Panc1 (cell line): Measurements from ENCODE around the gene MTUS2. TPM values are rescaled to one million over a fixed set of nuclear protein-coding genes. Genes with fewer than 3 reads are reported as not detected.

ENCODE experiments used
- ATAC-seq: fragments of 200-7000 bp; cut with Tn5 transposase; 2 replicates; pipeline ENCODE4 v1.9.1; 2020; ENCODE audit warnings: mild to moderate bottlenecking, moderate library complexity
- BruUV-seq: library from RNA; stranded (reverse); fragments of 400-500 nt; replicated peaks from 2 replicates; lab custom pipeline; 2021; lab: Mats Ljungman, UMichigan
- CTCF ChIA-PET: fragments of 300-600 bp; sonication (Branson Sonifier 250); formaldehyde crosslinking; loops from one replicate; lab custom pipeline; 2022; ENCODE audit warnings: antibody characterized with exemption; lab: Charles Lee
- POLR2A ChIA-PET: fragments of 300-600 bp; sonication (Branson Sonifier 250); formaldehyde crosslinking; loops from one replicate; lab custom pipeline; 2022; ENCODE audit warnings: antibody characterized with exemption; lab: Charles Lee
- DNase-seq: peaks from one replicate; pipeline ENCODE4 v3.0.0-alpha.2; 2010; ENCODE audit warnings: low read depth, low spot score
- H3K27ac ChIP-seq: 2 replicates; pipeline ENCODE4 v1.5.1; 2011; ENCODE audit warnings: mild to moderate bottlenecking, low read length, inconsistent platforms
- H3K27me3 ChIP-seq: fragments of 200-500 bp; sonication (Bioruptor generic); 2 replicates; pipeline ENCODE4 v1.6.0; 2014; ENCODE audit warnings: low read length, inconsistent platforms; ENCODE audit not compliant: control insufficient read depth, insufficient read depth
- H3K36me3 ChIP-seq: fragments of 200-500 bp; sonication (Bioruptor generic); 2 replicates; pipeline ENCODE4 v1.5.1; 2014; ENCODE audit warnings: inconsistent platforms, mild to moderate bottlenecking, low read length, moderate library complexity; ENCODE audit not compliant: control insufficient read depth, insufficient read depth
- H3K4me1 ChIP-seq: 2 replicates; pipeline ENCODE4 v1.5.1; 2011; ENCODE audit warnings: inconsistent platforms, mild to moderate bottlenecking, low read length, moderate library complexity; ENCODE audit not compliant: control insufficient read depth, insufficient read depth
- H3K4me3 ChIP-seq, 2 experiments: 2 replicates each; pipeline ENCODE4 v1.5.1; 2011 to 2012; ENCODE audit warnings: low read depth in 2 of 2, low read length in 2 of 2, mild to moderate bottlenecking in 2 of 2, inconsistent platforms in 1 of 2, moderate library complexity in 1 of 2
- H3K9me3 ChIP-seq: fragments of 200-500 bp; sonication (Bioruptor generic); 2 replicates; pipeline ENCODE4 v1.5.1; 2014; ENCODE audit warnings: low read depth, mild to moderate bottlenecking, inconsistent platforms, low read length, moderate library complexity; ENCODE audit not compliant: control insufficient read depth, insufficient read depth
- POLR2AphosphoS5 ChIP-seq: IDR thresholded peaks from 2 replicates; pipeline ENCODE4 v1.6.1; 2012; ENCODE audit warnings: mild to moderate bottlenecking, low read depth, low read length, moderate library complexity
- REST ChIP-seq, 2 experiments: IDR thresholded peaks; 2 replicates each; pipeline ENCODE4 v1.6.1; 2011 to 2012; ENCODE audit warnings: low read depth in 2 of 2, control low read depth in 1 of 2, low read length in 1 of 2, mild to moderate bottlenecking in 1 of 2, moderate library complexity in 1 of 2; ENCODE audit not compliant: insufficient read depth in 1 of 2
- SIN3A ChIP-seq: IDR thresholded peaks from 2 replicates; pipeline ENCODE4 v1.6.1; 2012; ENCODE audit warnings: low read depth, mild to moderate bottlenecking, low read length, moderate library complexity, borderline replicate concordance; ENCODE audit not compliant: insufficient read depth
- TCF7L2 ChIP-seq: IDR thresholded peaks from 2 replicates; pipeline ENCODE4 v1.6.1; 2011; ENCODE audit warnings: mild to moderate bottlenecking, low read depth, low read length, inconsistent platforms
- in situ Hi-C: cut with HindIII; loops from 2 replicates; pipeline ENCODE4 v1.10.0; 2016; ENCODE audit warnings: low sequenced_read_pairs, low pct_unique_long_range_greater_than_20kb
- intact Hi-C: fragments of 100-400 bp; cut with micrococcal nuclease; formaldehyde crosslinking; loops from one replicate; pipeline ENCODE4 v1.10.0; 2022; ENCODE audit not compliant: unreplicated experiment
- total RNA-seq: library from RNA; stranded (reverse); gene quantifications from one replicate; pipeline ENCODE4 v1.2.1, GENCODE V29; 2021; ENCODE audit not compliant: unreplicated experiment
- TF ChIP-seq, protein P1 (sequence below): fragments of 450-650 bp; IDR thresholded peaks from 2 replicates; pipeline ENCODE4 v1.5.1; 2017; ENCODE audit warnings: mild to moderate bottlenecking

The MTUS2 gene
- total RNA-seq, 1 experiment from 2014 or later, result 0.05 TPM

GRCh38 chr13:29550430-29550988, 730.4 kb downstream of the MTUS2 start:
- Histone ChIP-seq H3K27me3 (no peaks in the 10 kb centered on the region), H3K4me1 (no peaks in the 10 kb centered on the region), H3K36me3 (no peaks in the 10 kb centered on the region), H3K9me3 (no peaks in the 10 kb centered on the region), H3K4me3 (no peak overlapping the region), H3K27ac (no peak overlapping the region)
- in situ Hi-C loops, result no loop called here
- ChIA-PET POLR2A (no interaction called here), CTCF (no interaction called here)
- no peak for DNase-seq
- BruUV-seq, result no TSS peak
- intact Hi-C loops, result no loop called here
- no peak for ATAC-seq
- no peak for TF ChIP-seq REST (IDR thresholded peaks at IDR 0.05; ENCODE audit: insufficient read depth in 1 of 2, low read depth in 2 of 2, low read length in 1 of 2)
- TF ChIP-seq TCF7L2, result no peak
- TF ChIP-seq SIN3A, result no peak
- TF ChIP-seq POLR2AphosphoS5, result no peak
- TF ChIP-seq, protein P1, sequence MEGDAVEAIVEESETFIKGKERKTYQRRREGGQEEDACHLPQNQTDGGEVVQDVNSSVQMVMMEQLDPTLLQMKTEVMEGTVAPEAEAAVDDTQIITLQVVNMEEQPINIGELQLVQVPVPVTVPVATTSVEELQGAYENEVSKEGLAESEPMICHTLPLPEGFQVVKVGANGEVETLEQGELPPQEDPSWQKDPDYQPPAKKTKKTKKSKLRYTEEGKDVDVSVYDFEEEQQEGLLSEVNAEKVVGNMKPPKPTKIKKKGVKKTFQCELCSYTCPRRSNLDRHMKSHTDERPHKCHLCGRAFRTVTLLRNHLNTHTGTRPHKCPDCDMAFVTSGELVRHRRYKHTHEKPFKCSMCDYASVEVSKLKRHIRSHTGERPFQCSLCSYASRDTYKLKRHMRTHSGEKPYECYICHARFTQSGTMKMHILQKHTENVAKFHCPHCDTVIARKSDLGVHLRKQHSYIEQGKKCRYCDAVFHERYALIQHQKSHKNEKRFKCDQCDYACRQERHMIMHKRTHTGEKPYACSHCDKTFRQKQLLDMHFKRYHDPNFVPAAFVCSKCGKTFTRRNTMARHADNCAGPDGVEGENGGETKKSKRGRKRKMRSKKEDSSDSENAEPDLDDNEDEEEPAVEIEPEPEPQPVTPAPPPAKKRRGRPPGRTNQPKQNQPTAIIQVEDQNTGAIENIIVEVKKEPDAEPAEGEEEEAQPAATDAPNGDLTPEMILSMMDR, result no peak

DNA sequence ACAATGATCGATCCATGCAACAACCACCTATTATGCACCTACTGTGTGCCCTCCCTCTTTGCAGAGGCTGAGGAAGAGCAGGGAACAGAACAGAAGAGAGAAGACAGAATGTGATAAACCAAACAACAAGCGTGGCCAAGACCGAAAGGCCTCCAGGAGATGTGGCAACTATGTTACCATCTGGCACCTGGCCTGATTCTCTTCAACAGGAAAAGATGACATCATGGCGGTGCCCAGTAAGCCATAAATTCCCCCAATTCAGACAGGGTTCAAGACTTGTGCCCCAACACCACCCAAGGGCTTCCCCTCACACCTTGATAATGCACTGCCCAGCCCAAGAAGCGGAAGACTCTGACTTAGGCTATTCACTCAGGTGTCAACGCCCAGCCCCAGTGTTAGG, 731.1 kb downstream of the MTUS2 start:
- intact Hi-C loops, result no loop called here
- no peaks in the 10 kb centered on the region for H3K9me3 ChIP-seq
- no peak overlapping the region for H3K27ac ChIP-seq
- ChIA-PET POLR2A (no interaction called here), CTCF (no interaction called here)
- in situ Hi-C loops, result no loop called here
- no peaks in the 10 kb centered on the region for H3K27me3 ChIP-seq
- TF ChIP-seq REST (IDR thresholded peaks at IDR 0.05; ENCODE audit: insufficient read depth in 1 of 2, low read depth in 2 of 2, low read length in 1 of 2), result no peak
- no peak for TF ChIP-seq POLR2AphosphoS5
- TF ChIP-seq TCF7L2, result no peak
- no peak for TF ChIP-seq SIN3A
- TF ChIP-seq, protein P1, result no peak
- no peak overlapping the region for H3K4me3 ChIP-seq
- DNase-seq (no peak), ATAC-seq (no peak)
- no peaks in the 10 kb centered on the region for H3K36me3 ChIP-seq
- no peaks in the 10 kb centered on the region for H3K4me1 ChIP-seq
- no TSS peak for BruUV-seq

Other genes starting within 250 kb of the MTUS2 start
- 92.0 TPM for gene POMP, start 161.2 kb upstream of the MTUS2 start, total RNA-seq
- 5.5 TPM for gene SLC46A3, start 101.4 kb upstream of the MTUS2 start, total RNA-seq